GM19455 (cell line): ENCODE data around the gene TUBA3E.
A peak's percentile ranks its signal among the peaks of the same experiment; 100 is the strongest.
"Not testable (repeated sequence)": the region's sequence is repeated elsewhere in the genome, so short reads cannot be mapped to it uniquely, and the experiment has no call there.

ENCODE experiments used
- ATAC-seq: cut with Tn5 transposase; IDR thresholded peaks from one replicate; pipeline ENCODE4 v1.9.1; 2021; ENCODE audit not compliant: unreplicated experiment

TUBA3E gene

GRCh38 chr2:130198343-130198742, at the start of gene TUBA3E:
Gene TUBA3E, minus strand, starts transcription at chr2:130198439. Its CDS starts 79 bp downstream, at chr2:130198360.
- ATAC-seq, result no peak

GRCh38 chr2:130246430-130246829, 48.2 kb upstream of the TUBA3E start:
- ATAC-seq, result no peak

- no peak for ATAC-seq
Observed at GRCh38 chr2:130245976-130246375, 47.7 kb upstream of the TUBA3E start.

GRCh38 chr2:130243359-130243758, 45.1 kb upstream of the TUBA3E start:
- no peak for ATAC-seq

- no peak for ATAC-seq
Observed at GRCh38 chr2:130241041-130241707, 42.9 kb upstream of the TUBA3E start.

- not testable (repeated sequence) for ATAC-seq
Observed at GRCh38 chr2:130239581-130239980, 41.3 kb upstream of the TUBA3E start.

- ATAC-seq, result not testable (repeated sequence)
Observed at GRCh38 chr2:130233066-130233465, 34.8 kb upstream of the TUBA3E start.

GRCh38 chr2:130231656-130232055, 33.4 kb upstream of the TUBA3E start:
- ATAC-seq, result no peak

- ATAC-seq, result not testable (repeated sequence)
Observed at GRCh38 chr2:130230907-130231306, 32.7 kb upstream of the TUBA3E start.

GRCh38 chr2:130230376-130230775, 32.1 kb upstream of the TUBA3E start:
- ATAC-seq, result not testable (repeated sequence)

- not testable (repeated sequence) for ATAC-seq
Observed at GRCh38 chr2:130229161-130229510, 30.9 kb upstream of the TUBA3E start.

GRCh38 chr2:130228467-130229160, 30.4 kb upstream of the TUBA3E start:
- ATAC-seq, result not testable (repeated sequence)

GRCh38 chr2:130228005-130228404, 29.8 kb upstream of the TUBA3E start:
- not testable (repeated sequence) for ATAC-seq

- ATAC-seq, result peak; percentile 81
Observed at GRCh38 chr2:130222523-130222922, 24.3 kb upstream of the TUBA3E start.

- not testable (repeated sequence) for ATAC-seq
Observed at GRCh38 chr2:130220505-130220904, 22.3 kb upstream of the TUBA3E start.

GRCh38 chr2:130219147-130219546, 20.9 kb upstream of the TUBA3E start:
- not testable (repeated sequence) for ATAC-seq

- not testable (repeated sequence) for ATAC-seq
Observed at GRCh38 chr2:130207051-130207450, 8.8 kb upstream of the TUBA3E start.

GRCh38 chr2:130203150-130203549, 4.9 kb upstream of the TUBA3E start:
- ATAC-seq, result not testable (repeated sequence)

GRCh38 chr2:130202518-130202917, 4.3 kb upstream of the TUBA3E start:
- ATAC-seq, result not testable (repeated sequence)

GRCh38 chr2:130196052-130196451, 2.2 kb downstream of the TUBA3E start:
- not testable (repeated sequence) for ATAC-seq

GRCh38 chr2:130195089-130195635, 3.1 kb downstream of the TUBA3E start:
- not testable (repeated sequence) for ATAC-seq

GRCh38 chr2:130193824-130194223, 4.4 kb downstream of the TUBA3E start:
- not testable (repeated sequence) for ATAC-seq
